Measurements from ENCODE around the gene CCDC18. TPM values are rescaled to one million over a fixed set of nuclear protein-coding genes. Genes with fewer than 3 reads are reported as not detected.
A peak's percentile ranks its signal among the peaks of the same experiment; 100 is the strongest.
"Not testable (repeated sequence)": the region's sequence is repeated elsewhere in the genome, so short reads cannot be mapped to it uniquely, and the experiment has no call there.

CCDC18 gene
- total RNA-seq, 1 donor from 2014 or later: 3.4 TPM

DNA sequence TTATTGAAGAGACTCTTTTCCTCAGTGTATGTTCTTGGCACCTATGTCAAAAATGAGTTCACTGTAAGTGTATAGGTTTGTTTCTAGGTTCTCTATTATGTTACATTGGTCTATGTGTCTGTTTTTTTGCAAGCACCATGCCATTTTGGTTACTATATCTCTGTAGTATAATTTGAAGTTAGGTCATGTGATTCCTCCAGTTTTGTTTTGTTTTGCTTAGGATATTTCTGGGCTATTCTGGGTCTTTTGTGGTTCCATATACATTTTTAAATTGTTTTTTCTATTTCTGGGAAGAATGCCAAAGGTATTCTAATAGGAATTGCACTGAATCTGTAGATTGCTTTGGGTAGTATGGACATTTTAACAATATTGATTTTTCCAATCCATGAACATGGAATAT, 13.5 kb upstream of the CCDC18 start:
- no peak for FAIRE-seq
- TF ChIP-seq, protein P1, sequence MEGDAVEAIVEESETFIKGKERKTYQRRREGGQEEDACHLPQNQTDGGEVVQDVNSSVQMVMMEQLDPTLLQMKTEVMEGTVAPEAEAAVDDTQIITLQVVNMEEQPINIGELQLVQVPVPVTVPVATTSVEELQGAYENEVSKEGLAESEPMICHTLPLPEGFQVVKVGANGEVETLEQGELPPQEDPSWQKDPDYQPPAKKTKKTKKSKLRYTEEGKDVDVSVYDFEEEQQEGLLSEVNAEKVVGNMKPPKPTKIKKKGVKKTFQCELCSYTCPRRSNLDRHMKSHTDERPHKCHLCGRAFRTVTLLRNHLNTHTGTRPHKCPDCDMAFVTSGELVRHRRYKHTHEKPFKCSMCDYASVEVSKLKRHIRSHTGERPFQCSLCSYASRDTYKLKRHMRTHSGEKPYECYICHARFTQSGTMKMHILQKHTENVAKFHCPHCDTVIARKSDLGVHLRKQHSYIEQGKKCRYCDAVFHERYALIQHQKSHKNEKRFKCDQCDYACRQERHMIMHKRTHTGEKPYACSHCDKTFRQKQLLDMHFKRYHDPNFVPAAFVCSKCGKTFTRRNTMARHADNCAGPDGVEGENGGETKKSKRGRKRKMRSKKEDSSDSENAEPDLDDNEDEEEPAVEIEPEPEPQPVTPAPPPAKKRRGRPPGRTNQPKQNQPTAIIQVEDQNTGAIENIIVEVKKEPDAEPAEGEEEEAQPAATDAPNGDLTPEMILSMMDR (IDR thresholded peaks at IDR 0.05; ENCODE audit: insufficient read depth, low read length, severe bottlenecking): no peak
- Histone ChIP-seq H3K4me3 (ENCODE audit: low read depth, low read length) (no peak overlapping the region), H3K27me3 (ENCODE audit: control insufficient read depth, insufficient read depth, low read length) (no peaks in the 10 kb centered on the region), H3K36me3 (ENCODE audit: control insufficient read depth, insufficient read depth, low read length) (no peaks in the 10 kb centered on the region)
- DNase-seq (ENCODE audit: low read depth): no peak

DNA sequence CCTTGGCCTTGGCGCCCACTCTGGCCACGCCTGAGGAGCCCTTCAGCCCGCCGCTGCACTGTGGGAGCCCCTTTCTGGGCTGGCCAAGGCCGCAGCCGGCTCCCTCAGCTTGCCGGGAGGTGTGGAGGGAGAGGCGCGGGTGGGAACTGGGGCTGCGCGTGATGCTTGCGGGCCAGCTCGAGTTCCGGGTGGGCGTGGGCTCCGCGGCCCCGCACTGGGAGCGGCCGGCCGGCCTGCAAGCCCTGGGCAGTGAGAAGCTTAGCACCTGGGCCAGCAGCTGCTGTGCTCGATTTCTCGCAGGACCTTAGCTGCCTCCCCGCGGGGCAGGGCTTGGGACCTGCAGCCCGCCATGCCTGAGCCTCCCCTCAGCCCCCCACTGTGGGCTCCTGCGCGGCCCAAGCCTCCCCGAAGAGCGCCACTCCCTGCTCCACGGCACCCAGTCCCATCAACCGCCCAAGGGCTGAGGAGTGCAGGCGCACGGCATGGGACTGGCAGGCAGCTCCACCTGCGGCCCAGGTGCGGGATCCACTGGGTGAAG, 10.3 kb upstream of the CCDC18 start:
- not testable (repeated sequence) for H3K4me3 ChIP-seq (ENCODE audit: low read depth, low read length); DNase-seq (ENCODE audit: low read depth); H3K36me3 ChIP-seq (ENCODE audit: control insufficient read depth, insufficient read depth, low read length); FAIRE-seq; H3K27me3 ChIP-seq (ENCODE audit: control insufficient read depth, insufficient read depth, low read length)

DNA sequence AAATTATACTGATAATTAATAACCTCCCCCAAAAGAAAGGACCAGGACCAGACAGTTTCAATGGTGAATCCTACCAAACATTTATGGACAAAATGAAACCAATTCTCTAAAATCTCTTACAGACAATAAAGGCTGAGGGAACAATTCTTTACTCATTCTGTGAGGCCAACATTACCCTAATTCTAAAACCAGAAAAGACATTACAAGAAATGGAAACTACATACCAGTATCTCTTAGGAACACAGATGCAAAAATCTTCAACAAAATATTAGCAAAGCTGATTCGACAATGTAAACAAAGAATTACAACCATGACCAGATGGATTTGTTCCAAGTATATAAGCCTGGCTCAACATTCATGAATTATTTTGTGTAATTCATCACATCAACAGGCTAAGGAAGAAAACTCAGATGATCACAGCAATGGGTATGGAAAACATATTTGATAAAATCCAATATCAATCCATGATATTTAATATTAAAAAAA, 8.9 kb upstream of the CCDC18 start:
- H3K4me3 ChIP-seq (ENCODE audit: low read depth, low read length): no peak overlapping the region

DNA sequence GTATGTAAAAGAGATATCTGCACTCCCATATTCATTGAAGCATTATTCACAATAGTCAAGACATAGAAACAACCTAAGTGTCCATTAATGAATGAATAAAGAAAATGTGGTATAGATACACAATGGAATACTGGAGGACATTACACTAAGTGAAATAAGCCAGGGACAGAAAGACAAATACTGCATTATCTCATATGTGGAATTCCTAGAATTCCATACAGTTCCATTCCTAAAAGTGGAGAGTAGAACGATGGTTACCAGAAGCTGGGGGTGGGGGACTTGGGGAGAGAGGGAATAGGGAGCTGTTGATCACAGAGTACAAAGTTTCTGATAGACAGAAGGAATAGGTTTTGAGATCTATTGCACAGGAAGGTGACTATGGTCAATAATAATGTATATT, 7.7 kb upstream of the CCDC18 start:
- FAIRE-seq (no peak), DNase-seq (ENCODE audit: low read depth) (no peak)
- Histone ChIP-seq H3K27me3 (ENCODE audit: control insufficient read depth, insufficient read depth, low read length) (no peaks in the 10 kb centered on the region), H3K36me3 (ENCODE audit: control insufficient read depth, insufficient read depth, low read length) (peaks cover 2% of the 10 kb centered on the region), H3K4me3 (ENCODE audit: low read depth, low read length) (no peak overlapping the region)
- TF ChIP-seq, protein P1 (IDR thresholded peaks at IDR 0.05; ENCODE audit: insufficient read depth, low read length, severe bottlenecking): no peak

More for the DNA sequence above, 8.9 kb upstream of the CCDC18 start:
- FAIRE-seq: no peak
- Histone ChIP-seq H3K27me3 (ENCODE audit: control insufficient read depth, insufficient read depth, low read length) (no peaks in the 10 kb centered on the region), H3K36me3 (ENCODE audit: control insufficient read depth, insufficient read depth, low read length) (peaks cover 2% of the 10 kb centered on the region)
- DNase-seq (ENCODE audit: low read depth): no peak
- TF ChIP-seq, protein P1 (IDR thresholded peaks at IDR 0.05; ENCODE audit: insufficient read depth, low read length, severe bottlenecking): no peak

DNA sequence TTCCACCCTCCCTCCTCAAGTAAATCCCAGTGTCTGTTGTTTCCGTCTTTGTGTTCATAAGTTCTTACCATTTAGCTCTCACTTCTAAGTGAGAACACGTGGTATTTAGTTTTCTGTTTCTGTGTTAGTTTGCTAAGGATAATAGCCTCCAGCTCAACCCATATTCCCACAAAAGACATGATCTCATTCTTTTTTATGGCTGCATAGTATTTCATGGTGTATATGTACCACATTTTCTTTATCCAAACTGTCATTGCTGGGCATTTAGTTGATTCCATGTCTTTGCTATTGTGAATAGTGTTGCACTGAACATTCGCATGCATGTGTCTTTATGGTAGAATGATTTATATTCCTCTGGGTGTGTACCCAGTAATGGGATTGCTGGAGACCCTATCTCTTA, 5.9 kb upstream of the CCDC18 start:
- not testable (repeated sequence) for H3K27me3 ChIP-seq (ENCODE audit: control insufficient read depth, insufficient read depth, low read length); DNase-seq (ENCODE audit: low read depth); FAIRE-seq; H3K36me3 ChIP-seq (ENCODE audit: control insufficient read depth, insufficient read depth, low read length); H3K4me3 ChIP-seq (ENCODE audit: low read depth, low read length)

DNA sequence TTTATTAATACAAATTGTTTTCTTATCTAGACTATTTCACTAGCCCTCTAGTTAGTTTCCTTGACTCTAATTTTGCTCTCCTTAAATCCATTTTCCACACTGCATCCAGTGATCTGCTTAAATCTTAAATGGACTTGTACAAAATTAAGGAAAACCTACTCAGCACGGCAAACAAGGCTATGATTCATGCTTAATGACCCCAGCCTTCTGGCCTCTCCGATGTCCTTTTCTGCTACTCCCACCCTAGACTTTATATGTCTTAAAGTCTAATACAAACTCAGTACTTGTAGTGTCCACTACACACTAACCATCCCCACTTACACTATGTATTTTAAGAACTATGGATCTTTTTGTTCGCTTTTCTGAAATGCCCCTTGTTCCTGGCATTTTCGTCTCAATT, 2.5 kb upstream of the CCDC18 start:
- H3K27me3 ChIP-seq (ENCODE audit: control insufficient read depth, insufficient read depth, low read length): no peaks in the 10 kb centered on the region
- FAIRE-seq (no peak), DNase-seq (ENCODE audit: low read depth) (peak; percentile 33)
- peak overlapping the region; percentile 54 for H3K4me3 ChIP-seq (ENCODE audit: low read depth, low read length)
- TF ChIP-seq, protein P1 (IDR thresholded peaks at IDR 0.05; ENCODE audit: insufficient read depth, low read length, severe bottlenecking): no peak
- H3K36me3 ChIP-seq (ENCODE audit: control insufficient read depth, insufficient read depth, low read length): peaks cover 2% of the 10 kb centered on the region

DNA sequence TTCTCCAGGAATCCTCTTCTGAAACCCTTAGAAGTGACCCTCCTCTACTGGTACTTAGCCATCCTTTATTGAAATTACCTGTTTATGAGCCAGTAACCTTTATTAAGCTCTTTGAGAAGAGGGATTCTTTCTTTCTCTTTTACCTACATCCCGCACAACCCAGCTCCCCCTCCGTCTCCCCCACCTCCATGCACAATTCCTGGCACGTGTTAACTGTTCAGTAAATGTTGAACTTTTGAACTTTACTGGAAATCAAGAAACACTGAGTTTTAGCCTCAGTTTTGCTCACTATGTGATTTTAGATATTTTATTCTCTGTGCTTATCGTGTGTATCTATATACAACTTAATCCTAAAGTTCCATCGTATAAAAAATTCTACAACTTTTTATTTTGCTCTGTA, 2.1 kb upstream of the CCDC18 start:
- H3K36me3 ChIP-seq (ENCODE audit: control insufficient read depth, insufficient read depth, low read length): peaks cover 2% of the 10 kb centered on the region
- H3K4me3 ChIP-seq (ENCODE audit: low read depth, low read length): peak overlapping the region; percentile 54
- TF ChIP-seq, protein P1 (IDR thresholded peaks at IDR 0.05; ENCODE audit: insufficient read depth, low read length, severe bottlenecking): no peak
- DNase-seq (ENCODE audit: low read depth) (no peak), FAIRE-seq (no peak)
- no peaks in the 10 kb centered on the region for H3K27me3 ChIP-seq (ENCODE audit: control insufficient read depth, insufficient read depth, low read length)
